Right lobe of liver (tissue), 6 donors: ENCODE data around the gene MEGF9. TPM values are rescaled to one million over a fixed set of nuclear protein-coding genes. Genes with fewer than 3 reads are reported as not detected.

Experiments
- ATAC-seq, 4 donors: fragments of 200-7000 bp; cut with Tn5 transposase; one replicate each; pipeline ENCODE4 v1.9.1; 2020; ENCODE audit warnings: mild to moderate bottlenecking in 4 of 4, moderate library complexity in 4 of 4
- DNase-seq, 3 donors: peaks; one replicate each; pipeline ENCODE4 v3.0.0-alpha.2; 2020
- H3K27ac ChIP-seq, 3 donors: fragments of 200-600 bp; one replicate each; pipeline ENCODE4 v1.8.0; 2022
- H3K27me3 ChIP-seq, 2 donors: fragments of 200-600 bp; one replicate each; pipeline ENCODE4 v1.8.0; 2022
- H3K36me3 ChIP-seq, 4 donors: fragments of 200-600 bp; sonication (generic) in 1 of 4; one replicate each; pipeline versions ENCODE4 v1.5.1 to v1.8.0; 2017 to 2022; ENCODE audit warnings: control low read depth in 1 of 4
- H3K4me1 ChIP-seq, 4 donors: fragments of 200-600 bp; sonication (generic) in 1 of 4; one replicate each; pipeline versions ENCODE4 v1.5.1 to v1.8.0; 2017 to 2022; ENCODE audit warnings: control low read depth in 1 of 4
- H3K4me3 ChIP-seq, 3 donors: fragments of 200-600 bp; one replicate each; pipeline ENCODE4 v1.8.0; 2022
- H3K9me3 ChIP-seq, 4 donors: fragments of 200-600 bp; sonication (generic) in 1 of 4; one replicate each; pipeline versions ENCODE4 v1.5.1 to v1.8.0; 2017 to 2022; ENCODE audit warnings: control low read depth in 1 of 4
- POLR2A ChIP-seq: fragments of 450-650 bp; IDR thresholded peaks from one replicate; pipeline ENCODE4 v1.6.1; 2017; ENCODE audit warnings: antibody characterized with exemption, mild to moderate bottlenecking
- WGBS: methylation state at CpG from one replicate; pipeline ENCODE4 v1.1.6; 2018; ENCODE audit warnings: low coverage, low lambda C conversion rate; ENCODE audit not compliant: insufficient coverage; ENCODE audit errors: missing lambda C conversion rate; 5-methylcytosine and 5-hydroxymethylcytosine counted together
- intact Hi-C, 2 donors: fragments of 100-400 bp; cut with DNase I; formaldehyde crosslinking; loops; one replicate each; pipeline versions ENCODE4 v1.11.2 to v1.14.1; 2022
- long read RNA-seq: library from polyadenylated mRNA; unstranded; transcript quantifications from one replicate; pipeline ENCODE4 v2.0.0, GENCODE V29; 2019
- total RNA-seq, 6 experiments: library from RNA; depleted of rRNA in 2 of 6; stranded (reverse); fragments of >200 nt in 2 of 6; fragmentation: NEBNext Ultra II Directional in 3 of 6; extraction: Animal tissue kit (Norgen Biotek cat#: 25700) in 3 of 6; gene quantifications; one replicate each; pipeline versions ENCODE4 v1.1.0 to v1.2.4, GENCODE V29; 2016 to 2023
- TF ChIP-seq, protein P1 (sequence below), 4 donors: fragments of 200-600 bp in 3 of 4; fragments of 450-650 bp in 1 of 4; IDR thresholded peaks; one replicate each; pipeline versions ENCODE4 v1.5.1 to v1.8.0; 2016 to 2022; ENCODE audit warnings: antibody characterized with exemption in 4 of 4, mild to moderate bottlenecking in 2 of 4
- donor health status: DM: no; HTN: yes; CAD: no.
- donor health status: DM: no; HTN: no; CAD: no.
- donor health status: DM: no; HTN: no; CAD: no.
- donor health status: DM: no; HTN: yes; CAD: no.
- donor health status: DM: no; HTN: yes; CAD: no.

The MEGF9 gene
- 10 to 100 TPM; 26.8 to 49.0 (median 38.2) TPM for total RNA-seq
- long read RNA-seq, partial matches to known transcripts: 0 of 3 reads
- long read RNA-seq, other reads (novel, unspliced or antisense): 3 of 3 reads

GRCh38 chr9:120714088-120714845 lies at the start of gene MEGF9:
TSS of gene MEGF9 (minus strand) at chr9:120714470. CDS start at chr9:120714358, 112 bp downstream.
- Histone ChIP-seq H3K4me3 (peak within 1 kb of the TSS; percentile 77 to 90 (median 81)), H3K4me1 (peaks cover 0 to 25% (median 11%) of the 10 kb centered on the region in 4 donors), H3K9me3 (no peaks in the 10 kb centered on the region), H3K27ac (peak within 1 kb of the TSS; percentile 90 to 96 (median 91)), H3K27me3 (no peaks in the 10 kb centered on the region), H3K36me3 (no peaks in the 10 kb centered on the region)
- peak; percentile 99 for DNase-seq
- TF ChIP-seq, protein P1, sequence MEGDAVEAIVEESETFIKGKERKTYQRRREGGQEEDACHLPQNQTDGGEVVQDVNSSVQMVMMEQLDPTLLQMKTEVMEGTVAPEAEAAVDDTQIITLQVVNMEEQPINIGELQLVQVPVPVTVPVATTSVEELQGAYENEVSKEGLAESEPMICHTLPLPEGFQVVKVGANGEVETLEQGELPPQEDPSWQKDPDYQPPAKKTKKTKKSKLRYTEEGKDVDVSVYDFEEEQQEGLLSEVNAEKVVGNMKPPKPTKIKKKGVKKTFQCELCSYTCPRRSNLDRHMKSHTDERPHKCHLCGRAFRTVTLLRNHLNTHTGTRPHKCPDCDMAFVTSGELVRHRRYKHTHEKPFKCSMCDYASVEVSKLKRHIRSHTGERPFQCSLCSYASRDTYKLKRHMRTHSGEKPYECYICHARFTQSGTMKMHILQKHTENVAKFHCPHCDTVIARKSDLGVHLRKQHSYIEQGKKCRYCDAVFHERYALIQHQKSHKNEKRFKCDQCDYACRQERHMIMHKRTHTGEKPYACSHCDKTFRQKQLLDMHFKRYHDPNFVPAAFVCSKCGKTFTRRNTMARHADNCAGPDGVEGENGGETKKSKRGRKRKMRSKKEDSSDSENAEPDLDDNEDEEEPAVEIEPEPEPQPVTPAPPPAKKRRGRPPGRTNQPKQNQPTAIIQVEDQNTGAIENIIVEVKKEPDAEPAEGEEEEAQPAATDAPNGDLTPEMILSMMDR (IDR thresholded peaks at IDR 0.05): no peak
- peak; percentile 98 for TF ChIP-seq POLR2A
- ATAC-seq: peak; percentile 80 to 95 (median 90)
- intact Hi-C loops: no loop called here
- WGBS: 0% methylated on average over 21 of the region's 102 CpGs

GRCh38 chr9:120761006-120761405 lies 46.7 kb upstream of the MEGF9 start:
- Histone ChIP-seq H3K4me3 (no peak overlapping the region), H3K9me3 (no peaks in the 10 kb centered on the region), H3K4me1 (peaks cover 0 to 8% (median 0%) of the 10 kb centered on the region in 4 donors), H3K36me3 (peaks cover 0 to 30% (median 12%) of the 10 kb centered on the region in 4 donors), H3K27me3 (no peaks in the 10 kb centered on the region), H3K27ac (no peak overlapping the region)
- WGBS: 84% methylated on average over 2 of the region's 2 CpGs
- DNase-seq (no peak), ATAC-seq (no peak)
- intact Hi-C loops: loop anchor here in 1 of 2 donors (10.0 kb wide), 1 partner anchor 174 kb away; no protein-coding TSS in a partner anchor
- TF ChIP-seq, protein P1 (IDR thresholded peaks at IDR 0.05): no peak
- no peak for TF ChIP-seq POLR2A

GRCh38 chr9:120759755-120760400 lies 45.6 kb upstream of the MEGF9 start:
- intact Hi-C loops: loop anchor here (10.0 kb wide), 1 partner anchor 175 kb away; no protein-coding TSS in a partner anchor
- no peak overlapping the region for H3K4me3 ChIP-seq
- H3K9me3 ChIP-seq: no peaks in the 10 kb centered on the region
- 84% methylated on average over 9 of the region's 9 CpGs for whole genome bisulfite sequencing
- H3K27ac ChIP-seq: no peak overlapping the region
- ATAC-seq (peak in 3 of 4 donors; percentile 38 to 59 (median 55)), DNase-seq (no peak)
- no peak for TF ChIP-seq POLR2A
- TF ChIP-seq, protein P1 (IDR thresholded peaks at IDR 0.05): no peak
- peaks cover 0 to 29% (median 10%) of the 10 kb centered on the region in 4 donors for H3K36me3 ChIP-seq
- H3K4me1 ChIP-seq: peaks cover 0 to 8% (median 0%) of the 10 kb centered on the region in 4 donors
- H3K27me3 ChIP-seq: no peaks in the 10 kb centered on the region

GRCh38 chr9:120758544-120758943 lies 44.3 kb upstream of the MEGF9 start:
- Histone ChIP-seq H3K27me3 (no peaks in the 10 kb centered on the region), H3K4me1 (peaks cover 0 to 8% (median 0%) of the 10 kb centered on the region in 4 donors), H3K4me3 (no peak overlapping the region), H3K27ac (no peak overlapping the region), H3K9me3 (no peaks in the 10 kb centered on the region), H3K36me3 (peaks cover 0 to 16% (median 5%) of the 10 kb centered on the region in 4 donors)
- intact Hi-C loops: loop anchor here in 1 of 2 donors (10.0 kb wide), 1 partner anchor 176 kb away; no protein-coding TSS in a partner anchor
- TF ChIP-seq POLR2A: no peak
- TF ChIP-seq, protein P1 (IDR thresholded peaks at IDR 0.05): no peak
- no peak for DNase-seq
- WGBS: 72% methylated on average over 3 of the region's 3 CpGs
- ATAC-seq: no peak
